ENCODE results near the gene IWS1. TPM values are rescaled to one million over a fixed set of nuclear protein-coding genes. Genes with fewer than 3 reads are reported as not detected.

IWS1 gene
- total and polyA plus RNA-seq, 4 donors = 36.0 to 53.5 (median 50.7) TPM

DNA sequence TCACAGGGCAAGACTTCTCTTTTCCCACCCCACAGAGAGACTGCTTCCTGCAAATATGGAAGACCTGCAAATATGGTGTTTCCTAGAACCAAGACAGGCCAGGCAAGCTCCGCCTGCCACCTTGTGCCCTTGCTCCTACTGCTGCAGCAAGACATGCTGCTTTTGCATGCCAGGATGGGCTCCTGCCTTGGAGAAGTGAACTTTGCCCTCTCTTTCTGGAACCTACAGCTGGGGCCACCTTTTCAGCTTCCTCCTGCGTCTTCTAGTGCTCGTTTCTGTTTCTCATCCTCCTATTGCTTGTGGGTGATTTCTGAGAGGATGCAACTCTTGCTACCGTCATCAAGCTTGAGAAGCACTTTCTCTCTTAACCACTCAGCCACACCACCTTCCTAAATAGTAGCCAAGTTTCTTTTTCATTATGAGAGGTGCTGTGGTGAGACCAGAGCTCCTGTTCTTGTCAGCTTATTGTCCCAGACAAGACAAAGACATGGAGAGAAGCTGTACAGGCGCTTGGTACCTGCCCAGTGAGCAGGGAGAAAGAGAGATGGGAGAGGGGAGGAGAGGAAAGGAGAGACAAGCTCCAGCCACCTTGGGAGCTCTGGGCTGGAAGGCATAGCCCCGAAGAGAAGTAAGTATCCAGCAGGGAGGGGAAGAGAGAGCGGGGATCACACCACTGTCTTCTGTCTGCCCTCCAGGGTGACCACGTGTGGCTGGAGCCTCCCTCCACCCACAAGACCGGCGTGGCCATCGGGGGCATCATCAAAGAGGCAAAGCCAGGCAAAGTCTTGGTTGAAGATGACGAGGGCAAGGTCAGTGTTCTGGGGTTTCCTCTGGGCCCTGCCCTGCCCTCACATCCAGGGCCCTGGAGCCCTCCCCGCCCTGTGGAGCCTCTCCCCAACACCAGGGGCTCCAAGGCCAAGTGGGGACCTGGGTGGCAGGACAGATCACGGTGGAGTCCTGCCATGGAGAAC, 37.5 kb upstream of the IWS1 start:
- no peak overlapping the region for H3K4me3 ChIP-seq (ENCODE audit: low read depth, low read length)
- no peak for DNase-seq (ENCODE audit: low read depth in 4 of 6, low spot score in 6 of 6)
- H3K9me3 ChIP-seq (ENCODE audit: control insufficient read depth, insufficient read depth, low read length) = no peaks in the 10 kb centered on the region
- H3K27ac ChIP-seq (ENCODE audit: low read depth, low read length) = no peak overlapping the region
- no peaks in the 10 kb centered on the region for H3K36me3 ChIP-seq (ENCODE audit: control insufficient read depth, insufficient read depth, low read length)
- 95% methylated on average over 8 of the region's 14 CpGs for WGBS (ENCODE audit: insufficient coverage)
- H3K27me3 ChIP-seq (ENCODE audit: control insufficient read depth, insufficient read depth, low read length) = no peaks in the 10 kb centered on the region
- H3K4me1 ChIP-seq (ENCODE audit: control insufficient read depth, insufficient read depth, low read length) = peaks cover 7% of the 10 kb centered on the region

DNA sequence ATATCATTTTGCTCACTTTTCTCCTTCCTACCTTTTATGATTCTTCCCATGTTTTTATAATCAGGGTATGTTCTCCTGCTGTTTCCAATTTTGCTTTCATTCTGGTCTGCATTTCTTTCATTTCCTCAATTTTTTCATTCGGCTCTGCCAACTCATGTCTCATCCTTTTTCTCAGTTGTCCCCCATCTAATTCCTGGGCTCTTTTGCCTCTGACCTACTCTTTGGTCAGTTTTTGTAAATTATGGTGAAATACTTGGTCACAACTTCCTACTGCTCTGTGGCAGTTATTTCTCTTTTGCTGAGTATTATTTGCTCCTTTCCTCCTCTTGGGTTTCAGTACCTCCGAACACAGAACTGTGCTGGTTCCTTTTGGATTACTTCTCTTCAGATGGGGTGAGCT, 36.6 kb upstream of the IWS1 start:
- Histone ChIP-seq H3K4me1 (ENCODE audit: control insufficient read depth, insufficient read depth, low read length) (peaks cover 7% of the 10 kb centered on the region), H3K4me3 (ENCODE audit: low read depth, low read length) (no peak overlapping the region), H3K36me3 (ENCODE audit: control insufficient read depth, insufficient read depth, low read length) (no peaks in the 10 kb centered on the region), H3K27ac (ENCODE audit: low read depth, low read length) (no peak overlapping the region), H3K9me3 (ENCODE audit: control insufficient read depth, insufficient read depth, low read length) (no peaks in the 10 kb centered on the region), H3K27me3 (ENCODE audit: control insufficient read depth, insufficient read depth, low read length) (no peaks in the 10 kb centered on the region)
- DNase-seq (ENCODE audit: low read depth in 4 of 6, low spot score in 6 of 6) = no peak
- no CpG with 5 or more reads among the region's 2 CpGs for WGBS (ENCODE audit: insufficient coverage)

GRCh38 chr2:127561371-127561770, 35.1 kb upstream of the IWS1 start:
- no peak overlapping the region for H3K4me3 ChIP-seq (ENCODE audit: low read depth, low read length)
- H3K4me1 ChIP-seq (ENCODE audit: control insufficient read depth, insufficient read depth, low read length) = peaks cover 7% of the 10 kb centered on the region
- no peak overlapping the region for H3K27ac ChIP-seq (ENCODE audit: low read depth, low read length)
- no peaks in the 10 kb centered on the region for H3K36me3 ChIP-seq (ENCODE audit: control insufficient read depth, insufficient read depth, low read length)
- DNase-seq (ENCODE audit: low read depth in 4 of 6, low spot score in 6 of 6) = no peak
- no peaks in the 10 kb centered on the region for H3K27me3 ChIP-seq (ENCODE audit: control insufficient read depth, insufficient read depth, low read length)
- H3K9me3 ChIP-seq (ENCODE audit: control insufficient read depth, insufficient read depth, low read length) = no peaks in the 10 kb centered on the region
- 96% methylated on average over 4 of the region's 8 CpGs for WGBS (ENCODE audit: insufficient coverage)

DNA sequence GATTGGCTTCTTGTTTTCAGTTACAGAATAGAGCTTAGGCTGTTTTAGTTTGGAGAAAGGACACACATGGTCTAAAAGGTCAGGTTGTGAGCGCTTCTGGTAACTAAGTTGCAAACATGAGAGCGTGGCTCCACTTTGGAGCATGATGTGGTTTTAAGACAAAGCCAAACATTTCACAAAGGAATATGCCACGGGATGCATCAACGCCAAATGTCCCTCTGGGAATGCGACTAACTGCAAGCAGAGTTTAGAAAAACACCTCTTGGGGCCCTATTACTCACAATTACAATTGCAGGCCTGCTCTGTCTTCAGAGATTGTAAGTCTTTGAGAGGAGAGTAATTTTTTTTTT, 34.6 kb upstream of the IWS1 start:
- Histone ChIP-seq H3K27me3 (ENCODE audit: control insufficient read depth, insufficient read depth, low read length) (no peaks in the 10 kb centered on the region), H3K4me1 (ENCODE audit: control insufficient read depth, insufficient read depth, low read length) (peaks cover 7% of the 10 kb centered on the region), H3K27ac (ENCODE audit: low read depth, low read length) (no peak overlapping the region), H3K4me3 (ENCODE audit: low read depth, low read length) (no peak overlapping the region), H3K36me3 (ENCODE audit: control insufficient read depth, insufficient read depth, low read length) (no peaks in the 10 kb centered on the region), H3K9me3 (ENCODE audit: control insufficient read depth, insufficient read depth, low read length) (no peaks in the 10 kb centered on the region)
- peak in 1 of 6 donors; percentile 5 for DNase-seq (ENCODE audit: low read depth in 4 of 6, low spot score in 6 of 6)
- WGBS (ENCODE audit: insufficient coverage) = 81% methylated on average over 4 of the region's 5 CpGs

DNA sequence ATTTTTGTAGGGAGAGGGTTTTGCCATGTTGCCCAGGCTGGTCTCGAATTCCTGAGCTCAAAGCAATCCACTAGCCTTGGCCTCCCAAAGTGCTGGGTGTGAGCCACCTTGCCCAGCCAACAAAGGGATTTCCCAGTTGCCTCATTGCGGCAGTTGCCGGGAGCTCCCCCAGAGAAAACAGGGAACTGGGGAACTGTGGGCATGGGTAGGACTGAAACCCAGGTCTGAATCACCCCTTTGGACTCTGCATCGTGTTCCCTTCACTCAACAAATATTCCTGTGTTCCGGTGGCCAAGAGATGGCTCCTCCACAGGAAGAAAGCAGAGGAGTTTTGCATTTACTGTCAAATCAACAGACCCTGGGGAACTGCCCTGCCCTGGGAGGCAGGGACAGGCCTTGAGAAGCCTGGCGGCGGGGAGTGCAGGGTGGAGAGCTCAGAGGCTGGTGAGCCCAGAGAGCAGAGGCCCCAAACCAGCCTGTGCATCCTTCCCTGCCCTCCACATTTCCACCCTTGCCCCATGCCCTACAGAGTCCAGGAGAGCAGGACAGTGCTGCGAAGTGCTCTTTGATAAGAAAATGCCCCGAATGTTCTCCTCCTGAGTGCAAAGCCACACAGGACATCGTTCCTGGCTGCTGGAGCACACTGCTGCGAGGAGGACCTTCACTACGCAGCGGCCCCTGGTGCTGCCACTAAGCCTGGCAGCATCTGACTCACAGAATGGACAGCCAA, 34.1 kb upstream of the IWS1 start:
- H3K36me3 ChIP-seq (ENCODE audit: control insufficient read depth, insufficient read depth, low read length) = no peaks in the 10 kb centered on the region
- H3K27me3 ChIP-seq (ENCODE audit: control insufficient read depth, insufficient read depth, low read length) = no peaks in the 10 kb centered on the region
- no peaks in the 10 kb centered on the region for H3K9me3 ChIP-seq (ENCODE audit: control insufficient read depth, insufficient read depth, low read length)
- no peak overlapping the region for H3K4me3 ChIP-seq (ENCODE audit: low read depth, low read length)
- peak in 1 of 6 donors; percentile 29 for DNase-seq (ENCODE audit: low read depth in 4 of 6, low spot score in 6 of 6)
- WGBS (ENCODE audit: insufficient coverage) = 70% methylated on average over 10 of the region's 13 CpGs
- no peak overlapping the region for H3K27ac ChIP-seq (ENCODE audit: low read depth, low read length)
- H3K4me1 ChIP-seq (ENCODE audit: control insufficient read depth, insufficient read depth, low read length) = peaks cover 7% of the 10 kb centered on the region

DNA sequence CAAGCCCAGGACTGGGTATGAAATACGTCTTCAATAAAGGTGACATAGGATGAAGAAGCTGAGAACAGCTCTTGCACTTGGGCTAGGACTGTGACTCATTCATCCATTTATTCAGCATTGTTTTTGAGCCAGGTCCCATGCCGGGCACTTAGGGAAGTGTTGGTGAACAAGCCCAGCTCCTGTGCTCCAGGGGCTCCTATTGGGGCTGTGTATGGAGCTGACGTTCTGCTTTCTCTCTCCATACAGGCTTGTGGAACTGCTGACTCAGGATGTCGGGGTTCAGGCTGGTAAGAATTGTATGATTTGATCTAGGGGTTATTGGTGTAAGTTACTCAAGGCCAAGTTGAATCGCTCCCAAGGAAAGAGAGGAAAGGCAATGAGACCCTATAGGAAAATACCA, 33.2 kb upstream of the IWS1 start:
- H3K9me3 ChIP-seq (ENCODE audit: control insufficient read depth, insufficient read depth, low read length) = no peaks in the 10 kb centered on the region
- DNase-seq (ENCODE audit: low read depth in 4 of 6, low spot score in 6 of 6) = no peak
- H3K27me3 ChIP-seq (ENCODE audit: control insufficient read depth, insufficient read depth, low read length) = no peaks in the 10 kb centered on the region
- no CpG with 5 or more reads among the region's 5 CpGs for WGBS (ENCODE audit: insufficient coverage)
- H3K4me1 ChIP-seq (ENCODE audit: control insufficient read depth, insufficient read depth, low read length) = peaks cover 7% of the 10 kb centered on the region
- no peak overlapping the region for H3K27ac ChIP-seq (ENCODE audit: low read depth, low read length)
- no peak overlapping the region for H3K4me3 ChIP-seq (ENCODE audit: low read depth, low read length)
- no peaks in the 10 kb centered on the region for H3K36me3 ChIP-seq (ENCODE audit: control insufficient read depth, insufficient read depth, low read length)

DNA sequence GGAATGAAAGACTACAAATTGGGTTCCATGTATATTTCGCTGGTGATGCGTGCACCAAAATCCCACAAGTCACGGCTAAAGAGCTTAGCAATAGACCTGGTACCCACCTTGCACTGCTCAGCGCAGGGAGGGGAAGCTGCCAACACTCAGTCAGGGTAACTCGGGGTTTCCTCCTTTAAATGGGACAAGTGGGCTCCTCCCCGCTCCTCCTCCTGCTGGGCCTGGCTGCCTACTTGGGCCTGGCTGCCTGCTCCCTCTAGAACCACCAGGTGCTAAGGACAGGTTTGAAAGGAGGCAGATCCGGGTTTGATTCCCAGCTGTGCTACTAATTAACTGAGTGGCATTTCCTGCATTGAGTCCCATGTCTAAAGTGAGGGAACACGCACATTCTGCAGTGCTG, 32.6 kb upstream of the IWS1 start:
- Histone ChIP-seq H3K27me3 (ENCODE audit: control insufficient read depth, insufficient read depth, low read length) (no peaks in the 10 kb centered on the region), H3K9me3 (ENCODE audit: control insufficient read depth, insufficient read depth, low read length) (no peaks in the 10 kb centered on the region)
- WGBS (ENCODE audit: insufficient coverage) = 83% methylated on average over 7 of the region's 8 CpGs

GRCh38 chr2:127552846-127553245, 26.6 kb upstream of the IWS1 start:
- no peaks in the 10 kb centered on the region for H3K27me3 ChIP-seq (ENCODE audit: control insufficient read depth, insufficient read depth, low read length)
- no peak for DNase-seq (ENCODE audit: low read depth in 4 of 6, low spot score in 6 of 6)
- H3K4me3 ChIP-seq (ENCODE audit: low read depth, low read length) = no peak overlapping the region
- 40% methylated on average over 1 of the region's 2 CpGs for WGBS (ENCODE audit: insufficient coverage)
- H3K9me3 ChIP-seq (ENCODE audit: control insufficient read depth, insufficient read depth, low read length) = no peaks in the 10 kb centered on the region
- H3K27ac ChIP-seq (ENCODE audit: low read depth, low read length) = no peak overlapping the region
- H3K4me1 ChIP-seq (ENCODE audit: control insufficient read depth, insufficient read depth, low read length) = no peaks in the 10 kb centered on the region
- no peaks in the 10 kb centered on the region for H3K36me3 ChIP-seq (ENCODE audit: control insufficient read depth, insufficient read depth, low read length)

More for the DNA sequence above, 32.6 kb upstream of the IWS1 start:
- peaks cover 7% of the 10 kb centered on the region for H3K4me1 ChIP-seq (ENCODE audit: control insufficient read depth, insufficient read depth, low read length)
- no peak overlapping the region for H3K4me3 ChIP-seq (ENCODE audit: low read depth, low read length)
- no peaks in the 10 kb centered on the region for H3K36me3 ChIP-seq (ENCODE audit: control insufficient read depth, insufficient read depth, low read length)
- H3K27ac ChIP-seq (ENCODE audit: low read depth, low read length) = no peak overlapping the region
- DNase-seq (ENCODE audit: low read depth in 4 of 6, low spot score in 6 of 6) = no peak

DNA sequence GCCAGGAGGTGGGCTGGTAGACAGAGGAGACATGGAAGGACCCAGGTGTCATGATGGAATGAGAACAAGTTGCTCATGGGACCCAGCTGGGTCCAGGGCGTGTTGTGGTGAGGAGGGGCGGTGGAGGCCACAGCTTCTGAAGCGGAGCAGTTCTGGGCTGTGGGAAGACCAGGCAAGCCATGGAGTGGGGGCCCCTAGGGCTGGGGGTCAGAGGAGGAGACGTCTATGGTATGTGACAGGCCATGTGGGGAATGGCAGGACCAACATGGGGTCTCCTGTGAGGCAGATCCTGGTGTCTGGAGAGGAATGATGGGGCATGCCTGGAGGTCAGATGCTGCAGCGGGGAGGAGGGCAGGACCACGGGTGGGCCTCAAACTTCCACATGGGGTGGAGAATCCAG, 26.0 kb upstream of the IWS1 start:
- 75% methylated on average over 6 of the region's 6 CpGs for WGBS (ENCODE audit: insufficient coverage)
- no peak for DNase-seq (ENCODE audit: low read depth in 4 of 6, low spot score in 6 of 6)
- Histone ChIP-seq H3K27me3 (ENCODE audit: control insufficient read depth, insufficient read depth, low read length) (no peaks in the 10 kb centered on the region), H3K27ac (ENCODE audit: low read depth, low read length) (no peak overlapping the region), H3K36me3 (ENCODE audit: control insufficient read depth, insufficient read depth, low read length) (no peaks in the 10 kb centered on the region), H3K4me3 (ENCODE audit: low read depth, low read length) (no peak overlapping the region), H3K4me1 (ENCODE audit: control insufficient read depth, insufficient read depth, low read length) (no peaks in the 10 kb centered on the region), H3K9me3 (ENCODE audit: control insufficient read depth, insufficient read depth, low read length) (no peaks in the 10 kb centered on the region)
